ENCODE measurements around the gene NRIP1.

Gene NRIP1

GRCh38 chr21:15003463-15004135 is 61.2 kb downstream of the NRIP1 start:
- no peak for DNase-seq

- DNase-seq: peak; percentile 82
Measured at GRCh38 chr21:15001857-15002606, 62.8 kb downstream of the NRIP1 start.

DNA sequence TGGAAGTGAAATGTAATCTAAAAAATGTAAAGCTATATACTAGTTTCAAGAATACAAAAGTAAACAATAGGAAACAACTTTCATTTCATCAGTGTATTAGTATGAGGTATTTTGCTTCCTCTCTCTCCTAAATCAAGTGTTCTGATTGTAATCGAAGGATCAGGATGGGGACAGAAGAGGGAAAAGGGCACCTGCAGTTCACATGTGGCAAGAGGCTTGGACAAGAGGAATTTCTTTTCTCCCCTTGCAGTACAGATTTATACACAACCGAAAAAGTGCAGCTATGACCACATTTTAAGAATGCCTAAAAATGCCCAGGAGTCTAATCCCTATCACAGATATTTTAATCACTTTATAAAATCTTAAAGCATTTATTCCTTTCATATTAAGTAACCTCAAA is 63.7 kb downstream of the NRIP1 start:
- no peak for DNase-seq

- no peak for DNase-seq
Measured at GRCh38 chr21:15000081-15000480, 64.7 kb downstream of the NRIP1 start.

- DNase-seq: no peak
Measured at GRCh38 chr21:14998784-14999183, 66.0 kb downstream of the NRIP1 start.

DNA sequence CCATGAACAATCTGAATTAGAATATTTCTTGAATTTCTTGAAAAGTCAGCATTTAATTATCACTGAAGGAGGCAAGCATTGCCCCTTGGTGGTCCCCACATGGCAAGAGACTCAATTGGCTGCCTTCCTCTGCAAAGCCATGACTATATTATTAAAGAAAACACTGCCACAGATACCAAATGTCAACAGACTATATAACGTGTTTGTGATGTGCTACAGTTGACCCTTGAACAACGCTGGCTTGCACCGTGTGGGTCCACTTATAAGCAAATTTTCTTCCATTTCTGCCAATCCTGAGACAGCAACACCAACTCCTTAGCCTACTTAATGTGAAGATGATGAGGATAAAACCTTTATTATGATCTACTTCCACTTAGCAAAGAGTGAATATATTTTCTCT is 66.5 kb downstream of the NRIP1 start:
- no peak for DNase-seq

DNA sequence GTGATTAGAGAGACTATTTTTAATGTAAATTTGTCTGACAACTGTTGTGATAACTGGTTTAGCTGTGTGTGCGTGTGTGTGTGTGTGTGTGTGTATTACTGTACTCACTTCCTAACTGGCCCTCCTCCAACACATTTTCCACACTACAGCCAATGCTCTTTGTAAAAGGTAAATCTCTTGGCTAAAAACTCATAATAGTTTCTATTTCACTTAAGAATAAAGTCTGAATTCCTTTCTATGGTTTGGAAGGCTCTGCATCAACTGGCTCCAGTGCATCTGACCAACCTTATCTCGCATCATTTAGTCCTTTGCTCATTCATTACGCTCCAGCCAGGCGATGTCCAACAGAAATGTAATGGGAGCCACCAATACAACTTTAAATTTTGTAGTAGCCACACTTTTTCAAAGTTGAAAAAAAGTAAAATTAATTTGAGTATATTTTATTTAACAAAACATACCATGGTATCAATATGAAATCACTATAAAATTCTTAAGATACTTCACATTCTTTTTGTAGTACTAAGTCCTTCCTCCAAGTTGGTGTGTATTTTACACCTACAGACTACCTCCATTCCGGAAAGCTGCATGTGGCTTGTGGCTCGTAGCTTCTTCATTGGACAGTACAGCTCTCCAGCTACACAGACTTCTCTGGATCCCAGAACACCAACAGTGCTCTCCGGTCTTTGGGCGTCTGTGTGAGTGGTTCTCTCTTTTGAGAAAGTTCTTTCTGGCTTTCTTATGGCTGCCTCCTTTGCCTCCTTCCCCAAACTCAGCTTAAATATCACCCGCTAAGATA is 68.9 kb downstream of the NRIP1 start:
- no peak for DNase-seq

GRCh38 chr21:14995226-14995625 is 69.6 kb downstream of the NRIP1 start:
- DNase-seq: no peak

DNA sequence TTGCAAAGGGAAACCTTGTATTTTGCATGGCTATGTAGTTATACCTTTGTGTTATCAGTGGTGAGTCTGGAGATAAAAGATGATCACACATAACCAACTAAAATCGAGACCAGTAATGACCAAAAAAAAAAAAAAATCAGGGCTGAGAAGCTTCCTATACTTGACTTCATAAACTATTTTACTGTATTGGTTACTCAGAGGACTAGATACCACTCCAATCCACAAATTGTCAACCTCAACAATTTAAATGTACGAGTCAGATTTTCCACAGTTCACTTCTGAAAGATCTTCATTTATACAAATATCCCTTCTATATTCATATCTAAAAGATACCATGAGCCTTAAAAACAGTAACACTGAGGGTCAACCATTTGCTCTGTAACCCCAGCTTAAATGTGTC is 71.7 kb downstream of the NRIP1 start:
- DNase-seq: no peak

DNA sequence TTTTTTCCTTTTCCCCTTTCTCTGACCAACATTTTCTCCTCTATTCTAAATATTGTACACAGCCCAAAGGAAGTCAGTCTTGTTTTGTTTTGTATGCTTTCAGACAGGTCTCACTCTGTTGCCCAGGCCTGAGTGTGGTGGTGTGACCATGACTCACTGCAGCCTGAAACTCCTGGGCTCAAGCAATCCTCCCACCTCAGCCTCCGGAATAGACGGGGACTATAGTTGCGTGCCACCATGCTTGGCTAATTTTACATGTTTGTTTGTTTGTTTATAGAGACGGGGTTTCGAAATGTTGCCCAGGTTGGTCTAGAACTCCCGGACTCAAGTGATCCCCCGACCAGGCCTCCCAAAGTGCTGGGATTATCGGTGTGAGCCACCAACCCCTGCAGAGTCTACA is 72.8 kb downstream of the NRIP1 start:
- DNase-seq: no peak

DNA sequence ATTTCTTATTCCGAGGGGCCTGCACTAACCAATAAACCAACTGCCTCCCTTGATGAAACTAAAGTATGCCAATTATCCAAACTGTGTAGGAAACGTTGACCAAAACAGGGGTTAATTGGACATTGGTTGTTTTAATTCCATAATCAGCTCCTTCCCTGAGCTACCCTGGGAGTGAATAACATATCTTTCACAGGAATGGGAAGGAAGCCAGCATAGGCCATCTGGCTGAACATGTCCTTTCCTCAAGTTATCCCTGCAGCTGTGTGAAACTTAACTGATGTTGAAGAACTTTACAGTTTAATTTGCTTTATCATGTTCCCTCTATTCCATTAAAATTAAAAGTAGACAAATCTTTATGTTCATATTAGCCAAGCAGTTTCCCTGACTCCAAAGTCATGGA is 75.4 kb downstream of the NRIP1 start:
- DNase-seq: no peak

- no peak for DNase-seq
Measured at GRCh38 chr21:14988760-14989159, 76.0 kb downstream of the NRIP1 start.

- no peak for DNase-seq
Measured at GRCh38 chr21:14987370-14988170, 77.2 kb downstream of the NRIP1 start.

- no peak for DNase-seq
Measured at GRCh38 chr21:14985306-14985705, 79.5 kb downstream of the NRIP1 start.

GRCh38 chr21:14982336-14982735 is 82.5 kb downstream of the NRIP1 start:
- no peak for DNase-seq

GRCh38 chr21:14981246-14981645 is 83.6 kb downstream of the NRIP1 start:
- DNase-seq: no peak

DNA sequence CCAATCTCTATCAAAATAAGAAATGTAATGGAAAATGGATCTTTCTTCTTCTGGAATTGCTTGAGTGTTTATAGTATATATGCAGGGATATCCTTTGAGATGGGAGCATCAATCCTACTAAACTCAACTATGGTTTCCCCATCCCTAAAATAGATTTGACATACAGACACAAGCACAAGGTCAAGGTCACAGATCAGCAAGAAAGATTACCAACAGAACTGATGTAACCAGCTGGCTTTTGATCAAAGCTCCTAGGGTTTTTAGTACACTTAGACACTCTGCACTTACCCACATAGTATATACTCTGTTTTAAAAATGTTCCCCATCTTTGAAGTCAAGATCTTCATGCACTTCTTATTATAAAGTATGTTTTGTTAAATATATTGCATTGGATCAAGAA is 85.5 kb downstream of the NRIP1 start:
- DNase-seq: no peak

DNA sequence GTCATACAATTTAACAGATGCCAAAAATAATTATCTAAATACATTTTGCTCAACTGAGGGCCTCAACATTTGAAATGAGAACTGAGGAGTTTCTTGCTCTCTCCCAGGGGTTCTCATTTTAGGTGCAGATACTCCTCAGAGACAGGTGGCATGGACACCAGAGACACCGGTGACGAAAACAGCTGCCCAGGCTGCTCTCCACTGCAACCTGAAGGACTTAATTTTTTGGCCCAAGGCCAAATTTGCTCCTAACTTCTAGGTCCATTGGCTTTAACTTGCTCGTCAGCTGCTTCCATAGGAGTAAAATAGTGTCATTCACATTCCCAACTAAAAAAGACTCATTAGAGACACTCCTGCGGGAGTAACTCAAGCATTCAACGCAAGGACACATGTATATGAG is 87.0 kb downstream of the NRIP1 start:
- no peak for DNase-seq

GRCh38 chr21:14975136-14975919 is 89.5 kb downstream of the NRIP1 start:
- no peak for DNase-seq

- no peak for DNase-seq
Measured at GRCh38 chr21:14972678-14973077, 92.1 kb downstream of the NRIP1 start.

GRCh38 chr21:14968821-14969220 is 96.0 kb downstream of the NRIP1 start:
- no peak for DNase-seq

DNA sequence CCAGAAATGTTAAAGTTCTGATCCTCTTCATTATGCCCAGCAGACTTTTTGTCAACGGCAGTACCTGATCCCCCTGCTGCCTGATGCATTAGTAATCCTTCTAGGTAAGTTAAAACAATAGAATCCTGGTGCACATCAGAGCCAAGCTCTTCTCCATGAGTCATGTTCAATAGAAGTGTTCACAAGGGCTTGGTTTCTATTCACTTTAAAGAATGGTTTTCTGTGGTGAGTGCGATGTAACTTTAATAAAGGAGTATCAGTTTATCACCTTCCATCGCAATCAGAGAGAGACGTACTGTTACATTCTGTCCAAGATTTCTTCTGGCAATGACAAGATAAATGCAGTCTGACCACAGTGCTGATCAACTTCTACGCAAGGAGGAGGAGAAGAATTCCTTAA is 96.8 kb downstream of the NRIP1 start:
- no peak for DNase-seq

Data from NCI-H526 treated with DMSO at 0.1 percent for 48 hours (cell line).